Neutrophil (primary cell): ENCODE data around the gene LMCD1.

Experiments
- H3K27ac ChIP-seq: fragments of 200-600 bp; sonication (generic); 2 replicates; pipeline ENCODE4 v1.5.1; 2016; ENCODE audit warnings: mild to moderate bottlenecking, moderate library complexity
- H3K27me3 ChIP-seq: fragments of 200-600 bp; sonication (generic); 2 replicates; pipeline ENCODE4 v1.6.0; 2016; ENCODE audit warnings: mild to moderate bottlenecking
- H3K36me3 ChIP-seq: fragments of 200-600 bp; sonication (generic); 2 replicates; pipeline ENCODE4 v1.5.1; 2017
- H3K4me1 ChIP-seq, 2 experiments: fragments of 200-600 bp in 1 of 2; sonication (generic) in 1 of 2; 1 replicate in 1 of 2; 2 replicates in 1 of 2; pipeline versions ENCODE4 v1.5.1 to v1.6.1; 2013 to 2016; ENCODE audit warnings: low read depth in 1 of 2, low read length in 1 of 2, mild to moderate bottlenecking in 1 of 2, moderate library complexity in 1 of 2; ENCODE audit not compliant: control insufficient read depth in 1 of 2, insufficient read depth in 1 of 2
- H3K4me3 ChIP-seq, 2 experiments: fragments of 200-600 bp in 1 of 2; sonication (generic) in 1 of 2; 1 replicate in 1 of 2; 2 replicates in 1 of 2; pipeline ENCODE4 v1.5.1; 2013 to 2016; ENCODE audit warnings: low read depth in 1 of 2, low read length in 1 of 2, mild to moderate bottlenecking in 1 of 2, moderate library complexity in 1 of 2
- H3K9me3 ChIP-seq: fragments of 200-600 bp; sonication (generic); 2 replicates; pipeline ENCODE4 v1.5.1; 2016
- TF ChIP-seq, protein P1 (sequence below): fragments of 200-600 bp; sonication (generic); IDR thresholded peaks from 2 replicates; pipeline ENCODE4 v1.5.1; 2016; ENCODE audit warnings: antibody characterized with exemption

LMCD1 gene, protein sequence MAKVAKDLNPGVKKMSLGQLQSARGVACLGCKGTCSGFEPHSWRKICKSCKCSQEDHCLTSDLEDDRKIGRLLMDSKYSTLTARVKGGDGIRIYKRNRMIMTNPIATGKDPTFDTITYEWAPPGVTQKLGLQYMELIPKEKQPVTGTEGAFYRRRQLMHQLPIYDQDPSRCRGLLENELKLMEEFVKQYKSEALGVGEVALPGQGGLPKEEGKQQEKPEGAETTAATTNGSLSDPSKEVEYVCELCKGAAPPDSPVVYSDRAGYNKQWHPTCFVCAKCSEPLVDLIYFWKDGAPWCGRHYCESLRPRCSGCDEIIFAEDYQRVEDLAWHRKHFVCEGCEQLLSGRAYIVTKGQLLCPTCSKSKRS

DNA sequence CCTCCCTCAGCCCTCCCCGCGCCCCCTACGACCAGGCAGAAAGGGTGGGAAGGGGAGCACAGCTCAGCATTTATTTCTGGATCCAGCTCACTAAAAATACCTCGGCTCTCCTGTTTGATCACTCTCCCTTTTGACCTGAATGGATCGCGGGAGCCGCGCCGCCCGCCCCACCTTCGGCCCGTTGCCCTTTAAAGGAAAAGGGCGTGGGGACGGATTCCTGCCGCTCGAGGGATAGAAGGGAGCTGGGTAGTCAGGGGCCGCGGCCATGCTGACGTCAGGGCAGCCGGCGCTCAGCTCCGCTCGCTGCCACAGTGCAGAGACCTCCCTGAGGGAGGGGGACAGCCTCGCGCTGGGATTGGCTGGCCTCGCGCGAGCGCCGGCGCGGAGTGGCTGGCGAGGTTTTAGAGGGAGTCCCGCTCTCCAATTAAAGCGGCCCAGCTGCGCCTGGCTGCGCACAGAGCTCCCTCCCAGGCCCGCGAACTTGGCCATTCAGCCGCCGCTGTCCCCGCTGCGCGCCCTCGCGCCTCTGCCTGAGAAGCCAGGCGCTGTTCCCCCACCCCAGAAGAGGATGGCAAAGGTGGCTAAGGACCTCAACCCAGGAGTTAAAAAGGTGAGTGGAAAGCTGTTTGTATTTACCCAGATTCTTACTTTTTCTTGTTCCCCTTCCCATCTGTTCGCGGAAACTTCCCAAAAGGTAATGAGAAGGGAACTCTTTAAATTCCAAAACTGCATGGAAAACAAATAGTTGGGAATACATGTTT lies at the start of gene LMCD1:
TSS of gene LMCD1 (plus strand) at position 453 of the 761 bp plus-strand sequence. CDS start at position 569, 116 bp downstream.
- peaks cover 51% of the 10 kb centered on the region for H3K27me3 ChIP-seq
- H3K4me1 ChIP-seq: peaks cover 0 to 7% of the 10 kb centered on the region in 2 experiments
- H3K9me3 ChIP-seq: no peaks in the 10 kb centered on the region
- TF ChIP-seq, protein P1, sequence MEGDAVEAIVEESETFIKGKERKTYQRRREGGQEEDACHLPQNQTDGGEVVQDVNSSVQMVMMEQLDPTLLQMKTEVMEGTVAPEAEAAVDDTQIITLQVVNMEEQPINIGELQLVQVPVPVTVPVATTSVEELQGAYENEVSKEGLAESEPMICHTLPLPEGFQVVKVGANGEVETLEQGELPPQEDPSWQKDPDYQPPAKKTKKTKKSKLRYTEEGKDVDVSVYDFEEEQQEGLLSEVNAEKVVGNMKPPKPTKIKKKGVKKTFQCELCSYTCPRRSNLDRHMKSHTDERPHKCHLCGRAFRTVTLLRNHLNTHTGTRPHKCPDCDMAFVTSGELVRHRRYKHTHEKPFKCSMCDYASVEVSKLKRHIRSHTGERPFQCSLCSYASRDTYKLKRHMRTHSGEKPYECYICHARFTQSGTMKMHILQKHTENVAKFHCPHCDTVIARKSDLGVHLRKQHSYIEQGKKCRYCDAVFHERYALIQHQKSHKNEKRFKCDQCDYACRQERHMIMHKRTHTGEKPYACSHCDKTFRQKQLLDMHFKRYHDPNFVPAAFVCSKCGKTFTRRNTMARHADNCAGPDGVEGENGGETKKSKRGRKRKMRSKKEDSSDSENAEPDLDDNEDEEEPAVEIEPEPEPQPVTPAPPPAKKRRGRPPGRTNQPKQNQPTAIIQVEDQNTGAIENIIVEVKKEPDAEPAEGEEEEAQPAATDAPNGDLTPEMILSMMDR: no peak
- H3K36me3 ChIP-seq: no peaks in the 10 kb centered on the region
- no peak within 1 kb of the TSS for H3K27ac ChIP-seq
- no peak within 1 kb of the TSS for H3K4me3 ChIP-seq

DNA sequence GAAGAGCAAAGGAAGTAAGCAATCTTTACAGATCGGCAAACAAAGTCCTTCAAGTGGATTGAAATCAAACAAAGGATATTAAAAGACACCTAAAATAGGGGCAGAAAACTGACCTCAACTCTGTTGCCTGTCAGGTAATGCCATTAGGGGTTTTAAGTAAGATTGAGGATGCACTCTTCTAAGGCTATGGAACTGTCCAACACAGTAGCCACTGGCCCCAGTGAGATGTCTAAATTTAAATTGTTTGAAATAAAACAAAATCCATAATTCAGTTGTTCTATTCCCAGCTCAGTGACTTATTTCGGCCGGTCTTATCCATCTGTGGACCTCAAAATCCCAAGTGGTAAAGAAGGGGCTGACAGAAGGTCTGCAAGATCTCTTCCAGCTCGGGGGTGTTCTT lies 49.5 kb upstream of the LMCD1 start:
- Histone ChIP-seq H3K4me3 (no peak overlapping the region), H3K9me3 (no peaks in the 10 kb centered on the region), H3K4me1 (no peaks in the 10 kb centered on the region), H3K27ac (no peak overlapping the region), H3K36me3 (no peaks in the 10 kb centered on the region), H3K27me3 (no peaks in the 10 kb centered on the region)
- TF ChIP-seq, protein P1: no peak

DNA sequence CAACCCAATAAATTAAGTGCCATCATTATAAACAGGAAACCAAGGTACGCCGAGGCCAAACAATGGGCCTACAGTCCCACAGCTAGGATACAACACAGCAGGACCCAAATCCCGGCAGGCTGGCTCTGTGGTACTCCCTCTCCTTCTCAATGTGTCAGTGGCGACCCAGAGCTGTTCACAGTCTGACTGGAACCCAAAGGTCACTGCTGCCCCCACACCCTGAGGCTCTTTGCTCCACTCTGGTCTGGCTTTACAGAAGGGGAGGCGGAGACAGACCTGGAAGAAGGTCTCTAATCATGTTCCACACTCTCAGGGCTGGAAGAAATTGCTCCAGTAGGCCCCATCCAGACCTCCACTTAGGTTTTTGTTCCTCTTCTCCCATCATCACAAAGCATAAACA lies 48.5 kb upstream of the LMCD1 start:
- TF ChIP-seq, protein P1: no peak
- H3K4me3 ChIP-seq: no peak overlapping the region
- no peaks in the 10 kb centered on the region for H3K4me1 ChIP-seq
- no peaks in the 10 kb centered on the region for H3K36me3 ChIP-seq
- no peak overlapping the region for H3K27ac ChIP-seq
- no peaks in the 10 kb centered on the region for H3K27me3 ChIP-seq
- H3K9me3 ChIP-seq: no peaks in the 10 kb centered on the region

DNA sequence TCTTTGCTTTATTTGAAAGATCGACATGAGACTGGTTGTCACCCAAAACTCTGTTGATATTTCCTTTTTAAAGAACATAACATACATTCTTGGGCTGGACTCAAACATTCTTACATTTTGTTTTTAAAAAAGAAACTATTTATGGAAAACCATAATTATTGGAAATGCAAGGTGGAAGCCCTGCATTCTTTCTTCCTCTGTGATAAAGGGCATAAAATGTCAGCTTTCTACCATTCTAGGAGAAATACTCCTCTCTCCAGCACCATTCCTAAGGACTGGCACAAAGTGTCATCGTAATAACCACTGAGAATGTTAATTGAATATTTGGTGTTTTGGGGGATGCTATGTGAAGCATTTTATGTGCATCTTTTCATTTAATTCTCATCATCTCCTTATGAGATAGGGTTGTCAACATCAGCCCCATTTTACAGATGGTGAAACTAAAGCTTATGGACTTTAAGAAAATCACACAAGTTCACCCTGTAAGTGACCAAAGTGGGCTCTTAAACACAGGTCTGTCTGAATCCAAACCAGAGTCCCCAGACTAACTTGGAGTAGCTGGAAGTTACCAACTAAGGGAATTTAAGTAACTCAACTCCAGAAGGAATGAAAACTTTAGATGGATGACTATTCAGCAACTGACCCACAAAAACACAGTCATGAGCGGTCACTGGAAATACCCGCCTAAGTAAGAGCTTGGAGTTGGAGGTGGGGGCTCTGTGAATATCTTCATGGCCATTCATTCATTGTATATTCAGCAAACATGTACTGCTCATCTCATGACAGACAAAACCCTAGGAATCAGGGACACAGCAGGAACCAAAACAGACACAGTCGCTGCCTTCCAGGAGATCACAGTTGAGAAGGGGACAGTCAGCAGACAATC lies 45.9 kb upstream of the LMCD1 start:
- no peaks in the 10 kb centered on the region for H3K9me3 ChIP-seq
- no peaks in the 10 kb centered on the region for H3K36me3 ChIP-seq
- no peaks in the 10 kb centered on the region for H3K4me1 ChIP-seq
- no peaks in the 10 kb centered on the region for H3K27me3 ChIP-seq
- H3K27ac ChIP-seq: no peak overlapping the region
- no peak overlapping the region for H3K4me3 ChIP-seq
- TF ChIP-seq, protein P1: no peak

DNA sequence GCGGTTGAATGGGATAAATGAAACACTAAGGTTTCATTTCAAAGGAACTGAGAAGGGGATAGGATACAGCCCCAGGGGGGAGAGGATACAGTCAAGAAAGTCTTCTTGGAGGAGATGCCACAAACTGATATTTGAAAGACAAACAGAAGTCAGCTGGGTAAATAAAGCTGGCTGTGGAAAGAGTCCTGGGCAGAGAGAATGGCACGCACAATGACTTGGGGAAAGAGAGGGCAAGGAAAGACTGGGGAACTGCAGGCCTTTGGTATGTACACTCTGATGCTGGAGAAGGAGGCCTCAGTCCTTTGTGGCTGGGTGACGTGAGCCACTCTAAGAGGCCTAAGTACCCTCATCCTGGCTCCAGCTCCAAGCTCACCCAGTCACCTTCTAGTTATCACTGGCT lies 45.2 kb upstream of the LMCD1 start:
- no peaks in the 10 kb centered on the region for H3K4me1 ChIP-seq
- H3K9me3 ChIP-seq: no peaks in the 10 kb centered on the region
- H3K36me3 ChIP-seq: no peaks in the 10 kb centered on the region
- H3K4me3 ChIP-seq: no peak overlapping the region
- H3K27ac ChIP-seq: no peak overlapping the region
- TF ChIP-seq, protein P1: no peak
- no peaks in the 10 kb centered on the region for H3K27me3 ChIP-seq
